Karpas-422 (cell line): Measurements from ENCODE around the gene DNM2. TPM values are rescaled to one million over a fixed set of nuclear protein-coding genes. Genes with fewer than 3 reads are reported as not detected.
"Not testable (repeated sequence)": the region's sequence is repeated elsewhere in the genome, so short reads cannot be mapped to it uniquely, and the experiment has no call there.

ENCODE experiments used
- DNase-seq: peaks from one replicate; pipeline ENCODE4 v3.0.0-alpha.2; 2015
- H2AFZ ChIP-seq: fragments of 200-600 bp; sonication (generic); 2 replicates; pipeline ENCODE4 v1.6.1; 2014; ENCODE audit warnings: antibody characterized with exemption, low read length, mixed read lengths
- H3K27ac ChIP-seq: fragments of 200-600 bp; sonication (generic); 2 replicates; pipeline ENCODE4 v1.5.1; 2014; ENCODE audit warnings: mild to moderate bottlenecking, low read length, moderate library complexity
- H3K27me3 ChIP-seq: fragments of 200-600 bp; sonication (generic); 2 replicates; pipeline ENCODE4 v1.6.1; 2014; ENCODE audit warnings: low read length, mixed read lengths
- H3K36me3 ChIP-seq: fragments of 200-600 bp; sonication (generic); 2 replicates; pipeline ENCODE4 v1.6.1; 2014; ENCODE audit warnings: low read length, mixed read lengths; ENCODE audit not compliant: insufficient read depth
- H3K4me1 ChIP-seq: fragments of 200-600 bp; sonication (generic); 2 replicates; pipeline ENCODE4 v1.6.1; 2014; ENCODE audit warnings: mild to moderate bottlenecking, low read length, mixed read lengths
- H3K4me2 ChIP-seq: fragments of 200-600 bp; sonication (generic); 2 replicates; pipeline ENCODE4 v1.6.1; 2014; ENCODE audit warnings: low read length, low read depth, mild to moderate bottlenecking; ENCODE audit not compliant: poor library complexity, severe bottlenecking
- H3K4me3 ChIP-seq: fragments of 200-600 bp; sonication (generic); 2 replicates; pipeline ENCODE4 v1.5.1; 2014; ENCODE audit warnings: mild to moderate bottlenecking, antibody characterized with exemption, low read length, mixed read lengths
- H3K79me2 ChIP-seq: fragments of 200-600 bp; sonication (generic); 2 replicates; pipeline ENCODE4 v1.6.1; 2014; ENCODE audit warnings: mild to moderate bottlenecking, low read length, mixed read lengths
- H3K9ac ChIP-seq: fragments of 200-600 bp; sonication (generic); 2 replicates; pipeline ENCODE4 v1.6.0; 2014; ENCODE audit warnings: low read length
- H3K9me2 ChIP-seq: fragments of 200-600 bp; sonication (generic), shearing (Covaris generic); replicated peaks from 2 replicates; pipeline ENCODE4 v1.6.0; 2014; ENCODE audit warnings: mild to moderate bottlenecking, low read length, moderate library complexity; ENCODE audit not compliant: insufficient read depth
- H3K9me3 ChIP-seq: fragments of 300-700, 200-600 bp; sonication (generic); 2 replicates; pipeline ENCODE4 v1.6.1; 2014; ENCODE audit warnings: low read length, mixed read lengths
- H4K20me1 ChIP-seq: fragments of 200-600 bp; sonication (generic); 2 replicates; pipeline ENCODE4 v1.6.1; 2014; ENCODE audit warnings: mild to moderate bottlenecking, antibody characterized with exemption, low read length, low read depth; ENCODE audit not compliant: insufficient read depth
- total RNA-seq: library from RNA; depleted of rRNA; stranded (reverse); fragments of >200 nt; shearing (Covaris generic); gene quantifications from 2 replicates; pipeline ENCODE4 v1.2.3, GENCODE V29; 2014; ENCODE audit warnings: low replicate concordance

Gene DNM2
- total RNA-seq, 1 experiment from 2014 or later, result 91.1 TPM

DNA sequence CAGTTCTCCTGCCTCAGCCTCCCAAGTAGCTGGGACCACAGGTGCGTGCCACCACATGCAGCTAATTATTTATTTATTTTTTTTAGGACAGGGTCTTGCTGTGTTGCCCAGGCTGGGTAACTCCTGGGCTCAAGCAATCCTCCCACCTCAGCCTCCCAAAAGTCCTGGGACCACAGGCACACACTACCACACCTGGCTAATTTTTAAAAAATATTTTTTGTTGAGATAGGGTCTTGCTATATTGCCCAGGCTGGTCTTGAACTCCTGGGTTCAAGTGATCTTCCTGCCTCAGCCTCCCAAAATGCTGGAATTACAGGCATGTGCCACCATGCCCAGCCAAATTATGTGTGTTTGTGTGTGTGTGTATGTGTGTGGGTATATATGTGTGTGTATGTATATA lies 139.0 kb downstream of the DNM2 start:
- H3K27ac ChIP-seq, H3K4me1 ChIP-seq, H3K9me3 ChIP-seq, H3K4me3 ChIP-seq, H3K4me2 ChIP-seq, H2AFZ ChIP-seq, H3K79me2 ChIP-seq, H3K9me2 ChIP-seq, H4K20me1 ChIP-seq, H3K27me3 ChIP-seq, H3K36me3 ChIP-seq, H3K9ac ChIP-seq, DNase-seq: not testable (repeated sequence)

DNA sequence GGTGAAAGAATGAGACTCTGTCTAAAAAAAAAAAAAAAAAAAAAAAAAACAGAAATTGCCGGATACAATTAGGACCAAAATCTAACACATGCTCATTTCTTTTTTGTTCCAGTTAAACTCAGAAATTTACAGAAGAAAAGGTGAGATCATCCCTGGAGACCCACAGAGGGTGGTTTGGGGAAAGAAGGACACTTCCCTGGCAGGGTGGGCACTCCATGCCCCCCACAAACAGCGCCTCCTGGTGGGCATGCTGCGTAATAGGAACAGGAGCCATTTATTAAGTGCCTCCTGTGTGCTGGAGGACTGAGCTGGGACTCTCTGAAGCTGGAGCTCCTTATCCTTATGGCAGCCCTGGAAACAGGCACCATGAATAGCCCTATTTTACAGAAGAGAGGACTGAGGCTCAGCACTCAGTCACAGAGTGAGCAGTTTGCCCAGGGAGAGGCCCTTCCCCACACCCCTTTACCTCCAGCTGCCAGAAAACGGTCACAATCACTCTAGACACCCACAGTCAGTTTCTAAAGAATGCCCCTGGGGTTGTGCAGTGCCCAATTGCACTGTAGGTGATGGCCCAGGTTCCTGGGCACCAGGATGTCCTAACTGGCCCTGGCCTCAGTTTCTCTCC lies 140.4 kb downstream of the DNM2 start:
- H2AFZ ChIP-seq, result peak overlapping the region; percentile 35; the same call in 1 of the 2 replicates
- DNase-seq, result peak; percentile 85

DNA sequence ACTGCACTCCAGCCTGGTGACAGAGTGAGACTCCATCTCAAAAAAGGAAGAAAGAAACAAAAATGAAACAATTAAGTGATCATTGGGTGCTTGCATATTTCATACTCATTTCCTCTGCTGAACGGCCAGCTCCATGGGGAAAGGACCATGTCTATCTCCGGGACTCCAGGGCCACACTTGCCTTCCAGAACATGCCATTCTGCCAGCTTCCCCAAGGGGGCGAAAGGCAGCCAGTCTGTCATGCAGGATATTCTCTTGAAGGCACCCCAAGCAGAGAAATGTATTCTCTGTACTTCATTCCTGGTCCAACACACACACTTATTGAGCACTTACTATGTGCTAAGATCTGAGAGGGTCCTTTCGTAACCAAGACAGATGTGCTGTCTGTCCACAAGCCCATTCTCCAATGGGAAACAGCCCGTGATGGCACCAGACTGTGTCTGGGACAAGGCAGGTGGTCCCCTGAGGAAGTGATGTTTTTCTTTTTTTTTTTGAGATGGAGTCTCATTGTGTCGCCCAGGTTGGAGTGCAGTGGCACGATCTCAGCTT lies 143.3 kb downstream of the DNM2 start:
- H3K36me3 ChIP-seq, result no peaks in the 10 kb centered on the region
- no peak overlapping the region for H2AFZ ChIP-seq
- H3K9ac ChIP-seq, result no peak overlapping the region
- H3K9me2 ChIP-seq, result no peaks in the 10 kb centered on the region
- no peak overlapping the region for H3K27ac ChIP-seq
- no peaks in the 10 kb centered on the region for H3K9me3 ChIP-seq
- peaks cover 21% of the 10 kb centered on the region for H3K4me1 ChIP-seq
- DNase-seq, result peak; percentile 83
- H4K20me1 ChIP-seq, result no peaks in the 10 kb centered on the region
- H3K4me3 ChIP-seq, result no peak overlapping the region
- H3K79me2 ChIP-seq, result no peaks in the 10 kb centered on the region
- H3K27me3 ChIP-seq, result no peaks in the 10 kb centered on the region
- H3K4me2 ChIP-seq, result no peak overlapping the region

More for the DNA sequence above, 140.4 kb downstream of the DNM2 start:
- Histone ChIP-seq H3K4me2 (no peak overlapping the region), H3K4me1 (peaks cover 9% of the 10 kb centered on the region), H3K27ac (no peak overlapping the region), H3K4me3 (no peak overlapping the region), H3K36me3 (no peaks in the 10 kb centered on the region), H3K27me3 (no peaks in the 10 kb centered on the region), H3K9me2 (no peaks in the 10 kb centered on the region), H3K9me3 (no peaks in the 10 kb centered on the region), H4K20me1 (no peaks in the 10 kb centered on the region), H3K9ac (no peak overlapping the region), H3K79me2 (no peaks in the 10 kb centered on the region)

- Histone ChIP-seq H3K4me3 (no peak overlapping the region), H4K20me1 (no peaks in the 10 kb centered on the region), H2AFZ (0 out of 2 replicates have a peak overlapping the region, but pooled peaks have one; percentile 66), H3K27ac (no peak overlapping the region), H3K9ac (no peak overlapping the region), H3K4me1 (peaks cover 28% of the 10 kb centered on the region), H3K9me2 (no peaks in the 10 kb centered on the region), H3K27me3 (no peaks in the 10 kb centered on the region), H3K79me2 (no peaks in the 10 kb centered on the region), H3K9me3 (no peaks in the 10 kb centered on the region), H3K36me3 (no peaks in the 10 kb centered on the region), H3K4me2 (no peak overlapping the region)
- DNase-seq, result no peak
These were observed 144.8 kb downstream of the DNM2 start for GRCh38 chr19:10862561-10863106.

GRCh38 chr19:10863107-10863717 lies 145.3 kb downstream of the DNM2 start:
- no peak overlapping the region for H3K4me2 ChIP-seq
- peaks cover 34% of the 10 kb centered on the region for H3K4me1 ChIP-seq
- DNase-seq, result no peak
- peak overlapping the region; percentile 66; the same call in 1 of the 2 replicates for H2AFZ ChIP-seq
- no peaks in the 10 kb centered on the region for H3K9me2 ChIP-seq
- H3K27me3 ChIP-seq, result no peaks in the 10 kb centered on the region
- H3K9ac ChIP-seq, result no peak overlapping the region
- H3K36me3 ChIP-seq, result no peaks in the 10 kb centered on the region
- H4K20me1 ChIP-seq, result no peaks in the 10 kb centered on the region
- no peak overlapping the region for H3K27ac ChIP-seq
- H3K79me2 ChIP-seq, result no peaks in the 10 kb centered on the region
- H3K4me3 ChIP-seq, result no peak overlapping the region
- H3K9me3 ChIP-seq, result no peaks in the 10 kb centered on the region

GRCh38 chr19:10864538-10864899 lies 146.6 kb downstream of the DNM2 start:
- H3K9me2 ChIP-seq, result no peaks in the 10 kb centered on the region
- no peak overlapping the region for H3K27ac ChIP-seq
- H3K4me2 ChIP-seq, result peak overlapping the region; percentile 41
- peak; percentile 94 for DNase-seq
- H3K9me3 ChIP-seq, result no peaks in the 10 kb centered on the region
- H3K4me1 ChIP-seq, result peaks cover 44% of the 10 kb centered on the region
- no peaks in the 10 kb centered on the region for H3K79me2 ChIP-seq
- no peaks in the 10 kb centered on the region for H3K27me3 ChIP-seq
- no peak overlapping the region for H3K4me3 ChIP-seq
- no peaks in the 10 kb centered on the region for H3K36me3 ChIP-seq
- peak overlapping the region; percentile 49 for H3K9ac ChIP-seq
- peak overlapping the region; percentile 67; the same call in 1 of the 2 replicates for H2AFZ ChIP-seq
- H4K20me1 ChIP-seq, result no peaks in the 10 kb centered on the region

GRCh38 chr19:10866495-10866894 lies 148.6 kb downstream of the DNM2 start:
- Histone ChIP-seq H2AFZ (no peak overlapping the region), H3K79me2 (no peaks in the 10 kb centered on the region), H4K20me1 (no peaks in the 10 kb centered on the region), H3K4me2 (no peak overlapping the region), H3K27ac (no peak overlapping the region), H3K9me2 (no peaks in the 10 kb centered on the region), H3K4me3 (no peak overlapping the region), H3K9ac (no peak overlapping the region), H3K36me3 (no peaks in the 10 kb centered on the region), H3K27me3 (no peaks in the 10 kb centered on the region), H3K4me1 (peaks cover 54% of the 10 kb centered on the region), H3K9me3 (no peaks in the 10 kb centered on the region)
- no peak for DNase-seq

DNA sequence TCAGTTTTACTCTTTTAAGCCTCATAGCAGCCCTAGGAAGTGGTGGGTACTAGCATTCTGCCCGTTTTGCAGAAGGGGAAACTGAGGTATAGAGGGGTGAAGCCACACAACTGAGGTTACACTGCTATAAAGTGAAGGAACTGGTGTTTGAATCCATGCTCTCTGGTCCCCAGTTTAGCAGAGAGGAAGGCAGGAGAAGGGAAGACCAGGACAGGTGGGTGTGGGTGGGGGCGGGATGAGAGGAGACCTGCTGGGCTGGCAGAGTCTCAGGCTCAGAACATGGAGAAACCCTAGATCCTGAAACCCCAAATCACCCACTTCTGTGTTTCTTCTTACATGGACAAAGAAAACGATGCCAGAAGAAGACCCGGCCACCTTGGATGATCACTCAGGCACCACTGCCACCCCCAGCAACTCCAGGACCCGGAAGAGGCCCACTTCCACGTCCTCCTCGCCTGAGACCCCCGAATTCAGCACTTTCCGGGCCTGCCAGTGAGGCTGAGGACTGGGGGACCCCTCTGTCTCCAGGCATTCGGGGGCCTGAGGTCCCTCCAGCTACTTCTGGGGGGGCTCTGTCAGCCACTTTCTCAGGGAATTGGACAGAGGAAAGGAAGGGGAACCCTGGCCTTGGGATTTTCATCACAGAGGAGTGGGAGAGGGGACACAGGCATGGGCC lies 151.1 kb downstream of the DNM2 start:
- H3K27me3 ChIP-seq, result no peaks in the 10 kb centered on the region
- H3K79me2 ChIP-seq, result peaks cover 22% of the 10 kb centered on the region
- H3K4me1 ChIP-seq, result peaks cover 57% of the 10 kb centered on the region
- no peak for DNase-seq
- H3K9ac ChIP-seq, result peak overlapping the region; percentile 76
- no peak overlapping the region; the same call in 1 of the 2 replicates for H3K4me3 ChIP-seq
- H3K36me3 ChIP-seq, result 0 out of 2 replicates have a peak, but pooled peaks cover 2% of the 10 kb centered on the region
- peak overlapping the region; percentile 94 for H3K27ac ChIP-seq
- no peak overlapping the region for H2AFZ ChIP-seq
- H4K20me1 ChIP-seq, result no peaks in the 10 kb centered on the region
- no peaks in the 10 kb centered on the region for H3K9me3 ChIP-seq
- H3K4me2 ChIP-seq, result peak overlapping the region; percentile 19
- no peaks in the 10 kb centered on the region for H3K9me2 ChIP-seq
